CD4-positive, alpha-beta T cell treated with Interleukin-1 beta for 1 hour (primary cell): Measurements from ENCODE around the gene PLCD3.

Source experiments
- DNase-seq, 2 donors: peaks; one replicate each; pipeline ENCODE4 v3.0.0-alpha.2; 2020 to 2022

PLCD3 gene, protein sequence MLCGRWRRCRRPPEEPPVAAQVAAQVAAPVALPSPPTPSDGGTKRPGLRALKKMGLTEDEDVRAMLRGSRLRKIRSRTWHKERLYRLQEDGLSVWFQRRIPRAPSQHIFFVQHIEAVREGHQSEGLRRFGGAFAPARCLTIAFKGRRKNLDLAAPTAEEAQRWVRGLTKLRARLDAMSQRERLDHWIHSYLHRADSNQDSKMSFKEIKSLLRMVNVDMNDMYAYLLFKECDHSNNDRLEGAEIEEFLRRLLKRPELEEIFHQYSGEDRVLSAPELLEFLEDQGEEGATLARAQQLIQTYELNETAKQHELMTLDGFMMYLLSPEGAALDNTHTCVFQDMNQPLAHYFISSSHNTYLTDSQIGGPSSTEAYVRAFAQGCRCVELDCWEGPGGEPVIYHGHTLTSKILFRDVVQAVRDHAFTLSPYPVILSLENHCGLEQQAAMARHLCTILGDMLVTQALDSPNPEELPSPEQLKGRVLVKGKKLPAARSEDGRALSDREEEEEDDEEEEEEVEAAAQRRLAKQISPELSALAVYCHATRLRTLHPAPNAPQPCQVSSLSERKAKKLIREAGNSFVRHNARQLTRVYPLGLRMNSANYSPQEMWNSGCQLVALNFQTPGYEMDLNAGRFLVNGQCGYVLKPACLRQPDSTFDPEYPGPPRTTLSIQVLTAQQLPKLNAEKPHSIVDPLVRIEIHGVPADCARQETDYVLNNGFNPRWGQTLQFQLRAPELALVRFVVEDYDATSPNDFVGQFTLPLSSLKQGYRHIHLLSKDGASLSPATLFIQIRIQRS

DNA sequence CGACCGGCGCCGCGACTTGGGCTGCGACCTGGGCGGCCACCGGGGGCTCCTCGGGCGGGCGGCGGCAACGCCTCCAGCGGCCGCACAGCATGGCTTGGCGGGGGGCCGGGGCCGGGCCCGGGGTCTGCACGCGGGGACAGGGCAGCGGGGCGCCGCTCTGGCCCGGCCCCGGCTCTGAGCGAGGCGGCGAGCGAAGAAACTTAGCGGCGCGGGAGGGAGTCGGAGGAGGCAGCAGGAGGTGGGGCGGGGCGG lies at the start of gene PLCD3:
Gene PLCD3, minus strand, starts transcription at position 196 of the 252 bp plus-strand sequence. Its CDS starts 105 bp downstream, at position 91.
- DNase-seq: peak in 1 of 2 donors; percentile 73

DNA sequence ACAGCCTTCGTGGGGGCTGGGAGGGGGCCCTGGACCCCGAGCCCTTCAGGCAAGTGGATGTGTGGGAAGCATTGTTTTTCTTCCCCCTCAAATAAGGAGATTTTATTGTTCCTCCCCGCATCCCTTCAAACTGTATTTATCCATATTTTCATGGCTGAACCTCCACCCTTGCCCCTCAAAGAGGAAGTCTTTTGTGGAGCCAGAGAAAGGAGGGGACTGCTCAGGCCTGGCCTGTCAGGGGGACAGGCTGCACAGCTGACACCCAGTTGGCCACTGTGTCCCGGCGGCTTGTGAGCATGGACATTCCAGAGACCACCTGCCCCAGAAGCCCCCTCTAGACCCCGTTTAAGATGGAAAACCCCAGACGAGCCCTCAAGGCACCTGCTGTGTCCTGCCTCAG lies 45.2 kb upstream of the PLCD3 start:
- no peak for DNase-seq

DNA sequence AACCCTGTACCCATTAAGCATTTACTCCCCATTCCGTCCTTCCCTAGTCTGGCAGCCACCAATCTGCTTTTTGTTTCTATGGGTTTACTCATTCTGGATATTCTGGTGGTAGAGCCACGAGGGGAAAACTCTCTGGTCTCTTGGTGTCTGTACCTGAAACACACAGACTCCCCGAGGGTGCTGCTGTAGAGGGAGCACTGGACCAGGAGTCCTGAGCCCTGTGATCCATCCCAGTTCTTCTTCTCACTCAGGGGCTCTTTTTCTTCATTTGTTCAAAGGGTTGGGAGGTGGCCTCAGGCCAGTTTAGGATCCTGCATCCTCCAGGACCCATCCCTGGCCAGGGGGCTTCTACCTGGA lies 43.4 kb upstream of the PLCD3 start:
- DNase-seq: no peak

DNA sequence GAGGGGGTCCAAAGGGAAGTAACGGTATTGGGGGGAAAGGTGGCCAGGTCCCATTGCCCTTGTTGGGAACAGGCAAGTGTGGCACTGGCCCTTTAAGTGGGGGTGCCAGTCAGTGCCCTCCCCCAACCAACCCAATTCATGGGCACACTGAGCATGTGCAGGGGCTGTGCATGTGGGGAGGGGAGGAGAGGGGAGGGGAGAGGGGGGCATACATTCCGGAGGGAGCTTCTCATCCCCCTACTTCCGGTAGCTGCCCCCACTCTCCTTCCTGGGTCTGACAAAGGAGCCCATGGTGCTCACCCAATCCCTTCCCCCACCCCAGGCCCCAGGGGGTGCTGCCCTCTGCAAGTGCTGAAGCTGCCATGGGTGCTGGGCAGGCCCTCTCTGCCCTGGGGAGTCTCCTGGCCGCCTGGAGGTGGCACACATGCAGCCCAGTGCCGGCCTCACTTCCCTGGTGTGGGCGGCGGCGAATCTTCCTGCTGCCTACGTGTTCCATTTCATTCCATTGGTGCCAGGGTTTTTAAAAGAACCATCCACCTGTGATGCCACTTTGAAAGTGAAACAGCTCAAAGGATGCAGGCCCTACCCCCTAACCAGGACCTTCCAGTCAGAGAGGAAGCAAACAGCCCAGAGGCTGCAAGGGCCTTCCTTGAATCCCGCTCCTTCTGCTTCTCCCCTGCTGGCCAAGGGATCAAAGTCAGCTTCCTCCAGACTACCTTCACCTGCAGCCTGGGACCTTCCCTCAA lies 40.4 kb upstream of the PLCD3 start:
- peak; percentile 44 to 60 for DNase-seq

DNA sequence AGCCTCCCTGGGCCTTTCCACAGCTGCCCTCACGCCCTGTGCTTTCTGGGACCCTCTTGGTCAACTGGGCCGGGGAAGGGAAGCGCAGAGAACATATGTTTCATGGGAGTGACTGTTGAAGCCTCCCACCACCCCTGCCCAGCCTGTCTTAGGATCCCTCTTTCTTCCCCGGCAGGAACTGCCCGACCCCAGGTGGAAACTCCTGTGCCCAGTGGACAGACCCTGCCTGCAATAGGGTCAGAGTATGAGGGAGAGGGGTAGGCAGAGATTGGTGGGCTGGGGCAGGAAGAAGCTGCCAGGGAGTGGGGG lies 39.9 kb upstream of the PLCD3 start:
- no peak for DNase-seq

DNA sequence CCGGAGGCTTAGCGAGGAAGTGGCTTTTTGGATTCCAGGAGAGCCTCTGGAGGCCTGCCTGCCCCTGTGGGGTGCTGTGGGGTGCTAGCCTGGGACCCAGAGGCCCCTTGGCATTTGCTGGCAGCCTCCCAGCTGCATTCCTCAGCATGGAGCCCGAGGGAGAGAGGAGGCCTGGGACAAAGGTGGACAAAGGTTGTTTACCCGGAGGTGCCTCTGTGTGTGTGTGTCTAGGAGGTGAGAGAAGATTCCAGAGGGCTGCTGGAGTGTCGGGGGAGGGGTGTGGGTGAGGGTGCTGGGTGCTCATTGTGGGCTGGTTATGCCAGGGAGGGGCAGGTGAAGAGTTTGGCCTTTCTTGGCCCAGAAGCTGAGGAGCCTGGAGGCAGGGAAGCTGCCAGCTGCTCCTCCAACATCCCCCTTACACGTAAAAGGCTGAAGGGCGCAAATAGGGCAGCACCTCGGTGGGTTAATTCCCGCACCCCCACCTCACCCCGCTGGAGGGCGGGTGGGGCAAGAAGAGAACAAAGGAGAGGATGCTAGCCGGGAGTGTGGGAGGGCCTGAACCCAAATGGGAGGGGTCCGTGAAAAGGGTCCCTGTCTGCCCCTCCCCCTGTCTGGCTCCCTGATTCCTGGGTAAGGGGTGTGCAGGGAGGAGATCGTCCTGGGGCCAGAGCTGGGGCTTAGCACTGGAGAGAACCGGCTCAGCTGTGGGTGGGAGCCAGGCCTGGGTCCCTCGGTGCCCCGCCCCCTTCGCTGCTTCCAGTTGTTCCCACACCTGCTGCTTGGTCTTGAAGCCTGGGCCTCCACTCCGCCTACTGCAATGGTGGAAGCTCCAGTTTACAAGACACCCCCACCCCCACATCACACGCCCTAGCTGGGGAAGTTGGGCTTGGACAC lies 39.3 kb upstream of the PLCD3 start:
- peak in 1 of 2 donors; percentile 9 for DNase-seq

DNA sequence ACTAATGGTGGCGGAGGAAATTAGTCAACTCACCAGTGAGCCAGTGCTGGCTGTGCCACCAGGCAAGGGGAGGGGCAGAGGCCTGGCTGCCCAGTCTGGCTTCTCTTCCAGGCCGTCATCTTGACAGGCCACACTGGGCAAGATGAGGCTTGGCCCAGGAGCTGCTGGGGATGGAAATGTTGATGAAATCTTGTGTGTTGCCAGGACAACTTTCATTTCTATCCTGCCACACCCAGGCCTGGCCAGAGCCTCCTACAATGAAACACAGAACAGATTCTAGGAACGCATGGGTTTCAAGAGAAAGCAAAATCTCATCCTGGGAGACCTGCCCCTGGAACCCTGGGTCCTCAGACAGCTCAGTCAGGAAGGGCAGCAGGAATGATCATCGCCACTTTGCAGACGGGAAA lies 38.6 kb upstream of the PLCD3 start:
- DNase-seq: peak in 1 of 2 donors; percentile 54

DNA sequence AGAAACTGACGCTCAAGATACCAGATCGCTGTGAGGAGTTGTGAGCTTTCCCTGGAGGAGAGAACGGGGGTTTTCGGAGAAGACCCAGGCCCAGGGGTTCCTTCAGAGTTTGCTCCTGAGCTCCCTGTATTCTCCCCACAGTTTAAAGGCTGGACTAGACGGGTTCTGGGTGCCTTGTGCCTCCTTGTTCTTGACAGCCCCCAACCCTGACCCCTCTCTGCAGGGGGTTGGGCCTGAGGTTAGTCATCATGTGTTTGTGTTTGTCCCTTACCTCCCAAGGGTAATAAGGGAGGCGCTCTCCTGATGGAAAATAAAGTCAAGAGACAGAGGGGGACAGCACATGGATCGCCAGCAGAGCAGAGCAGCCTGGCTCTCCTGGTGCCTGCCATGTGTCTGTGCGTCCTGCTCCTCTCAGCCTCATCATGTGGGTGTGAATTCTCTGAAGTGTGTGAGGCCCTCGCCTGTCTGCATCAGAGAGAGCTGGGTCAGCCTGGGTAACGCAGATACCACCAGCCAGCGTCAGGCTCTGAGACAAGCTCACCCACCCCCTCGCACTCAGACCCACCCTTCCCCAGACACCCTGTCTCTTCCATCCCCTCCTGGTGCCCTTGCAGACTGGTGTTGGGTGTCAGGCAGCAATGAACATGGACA lies 38.1 kb upstream of the PLCD3 start:
- DNase-seq: no peak

DNA sequence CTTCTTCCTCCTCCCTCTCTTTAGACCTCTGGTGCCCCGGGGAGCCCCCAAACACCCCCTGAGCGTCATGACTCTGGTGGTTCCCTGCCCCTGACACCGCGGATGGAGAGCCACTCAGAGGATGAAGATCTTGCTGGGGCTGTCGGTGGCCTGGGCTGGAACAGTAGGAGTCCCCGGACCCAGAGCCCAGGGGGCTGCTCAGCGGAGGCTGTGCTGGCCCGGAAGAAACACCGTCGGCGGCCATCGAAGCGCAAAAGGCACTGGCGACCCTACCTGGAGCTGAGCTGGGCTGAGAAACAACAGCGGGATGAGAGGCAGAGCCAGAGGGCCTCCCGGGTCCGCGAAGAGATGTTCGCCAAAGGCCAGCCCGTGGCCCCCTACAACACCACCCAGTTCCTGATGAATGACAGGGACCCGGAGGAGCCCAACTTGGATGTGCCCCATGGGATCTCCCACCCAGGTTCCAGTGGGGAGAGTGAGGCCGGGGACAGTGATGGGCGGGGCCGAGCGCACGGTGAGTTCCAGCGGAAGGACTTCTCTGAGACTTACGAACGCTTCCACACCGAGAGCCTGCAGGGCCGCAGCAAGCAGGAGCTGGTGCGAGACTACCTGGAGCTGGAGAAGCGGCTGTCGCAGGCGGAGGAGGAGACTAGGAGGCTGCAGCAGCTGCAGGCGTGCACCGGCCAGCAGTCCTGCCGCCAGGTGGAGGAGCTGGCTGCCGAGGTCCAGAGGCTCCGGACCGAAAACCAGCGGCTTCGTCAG lies 36.9 kb upstream of the PLCD3 start:
- DNase-seq: no peak

DNA sequence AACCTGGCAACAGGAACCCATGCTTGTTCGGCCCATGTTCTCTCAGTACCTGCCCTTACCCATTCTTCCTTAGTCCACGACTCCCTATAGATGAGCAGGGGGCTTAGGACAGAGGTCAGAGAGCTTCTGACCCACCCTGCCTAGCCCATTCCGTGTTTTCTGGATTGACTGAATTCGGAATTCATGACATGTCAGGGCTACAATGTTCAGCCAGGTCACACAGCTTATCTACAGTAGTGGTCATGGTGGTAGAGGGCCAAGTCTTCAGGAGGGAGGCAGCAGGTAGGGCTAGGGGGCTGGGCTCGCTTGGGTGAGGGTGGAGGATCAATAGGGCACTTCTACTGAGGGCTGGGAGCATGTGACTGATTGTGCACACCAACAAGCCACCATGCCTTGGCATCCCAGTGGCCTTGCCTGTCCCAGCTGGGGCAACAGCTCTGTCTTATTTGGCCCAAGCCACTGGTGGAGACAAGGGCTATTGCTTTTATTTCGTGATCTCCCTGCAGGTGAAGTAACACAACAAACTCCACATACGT lies 32.5 kb upstream of the PLCD3 start:
- no peak for DNase-seq

DNA sequence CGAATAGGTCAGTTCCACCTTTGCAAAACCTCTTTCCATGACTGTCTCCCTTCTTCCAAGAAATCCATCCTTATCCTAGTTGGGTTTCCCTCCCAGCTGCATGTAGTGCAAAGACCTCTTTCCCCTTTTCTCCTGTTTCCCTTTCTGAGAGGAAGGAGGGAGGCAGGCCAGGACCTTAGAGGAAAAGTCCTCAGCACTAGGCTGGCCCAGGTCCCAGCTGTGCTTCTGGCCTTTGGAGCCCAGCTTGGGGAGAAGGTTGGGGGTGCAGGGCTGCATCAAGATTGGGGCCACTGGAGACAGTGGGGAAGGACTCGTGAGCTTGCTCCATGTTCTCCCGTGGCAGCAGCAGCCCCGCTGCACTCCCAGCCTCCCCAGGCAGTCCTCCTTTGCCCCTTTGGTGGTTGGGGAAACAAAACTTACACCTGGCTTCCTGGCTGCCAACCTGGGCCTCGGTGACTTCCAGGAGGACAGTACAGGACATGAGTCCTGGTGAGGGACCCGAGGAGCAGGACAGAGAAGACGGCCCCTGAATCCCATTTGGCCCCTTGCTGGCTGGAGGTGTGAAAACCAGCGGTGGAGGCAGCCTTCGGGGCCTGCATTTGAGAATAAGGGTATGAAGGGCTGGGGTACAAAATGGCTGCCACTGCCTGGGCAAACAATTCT lies 29.8 kb upstream of the PLCD3 start:
- DNase-seq: no peak

DNA sequence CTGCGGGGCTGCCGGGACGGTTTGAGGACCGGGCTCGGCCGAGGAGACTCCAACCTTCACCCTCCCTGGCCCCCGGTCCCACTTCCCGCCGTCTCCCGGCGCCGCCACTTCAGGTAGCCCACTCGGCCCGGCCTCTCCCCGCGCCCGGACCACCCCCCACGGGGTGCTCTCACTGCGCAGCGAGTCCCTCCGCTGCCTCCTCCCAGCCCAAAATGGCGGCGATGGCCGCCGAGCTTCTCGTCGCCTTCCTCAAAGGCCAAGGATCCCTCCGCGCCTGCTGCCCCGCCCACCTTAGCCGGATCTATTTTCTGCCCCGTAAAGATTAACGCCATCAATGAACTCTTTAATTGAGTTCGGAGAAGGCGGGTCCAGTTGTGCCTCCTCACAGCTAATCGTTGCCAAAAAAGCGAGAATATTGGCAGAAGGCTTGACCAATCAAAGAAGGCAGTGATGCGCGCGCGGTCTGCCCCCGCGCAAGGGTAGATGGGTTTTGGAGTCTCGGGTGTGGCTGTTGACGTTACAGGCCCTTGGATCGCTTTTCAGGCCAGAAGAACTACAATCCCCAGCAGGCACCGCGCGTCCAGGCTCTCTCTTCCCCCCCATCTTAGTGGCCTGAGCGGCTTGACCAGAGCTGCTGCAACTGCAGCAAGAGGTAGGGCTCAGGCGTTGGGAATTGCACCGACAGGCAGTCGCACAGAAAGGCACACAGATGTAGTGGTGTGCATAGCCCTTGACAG lies 29.1 kb upstream of the PLCD3 start, which contains the start of gene HEXIM2:
Gene HEXIM2, plus strand, starts transcription at position 588 of the 737 bp plus-strand sequence. CDS start 919 bp downstream, outside the sequence.
- peak; percentile 99 to 100 for DNase-seq

DNA sequence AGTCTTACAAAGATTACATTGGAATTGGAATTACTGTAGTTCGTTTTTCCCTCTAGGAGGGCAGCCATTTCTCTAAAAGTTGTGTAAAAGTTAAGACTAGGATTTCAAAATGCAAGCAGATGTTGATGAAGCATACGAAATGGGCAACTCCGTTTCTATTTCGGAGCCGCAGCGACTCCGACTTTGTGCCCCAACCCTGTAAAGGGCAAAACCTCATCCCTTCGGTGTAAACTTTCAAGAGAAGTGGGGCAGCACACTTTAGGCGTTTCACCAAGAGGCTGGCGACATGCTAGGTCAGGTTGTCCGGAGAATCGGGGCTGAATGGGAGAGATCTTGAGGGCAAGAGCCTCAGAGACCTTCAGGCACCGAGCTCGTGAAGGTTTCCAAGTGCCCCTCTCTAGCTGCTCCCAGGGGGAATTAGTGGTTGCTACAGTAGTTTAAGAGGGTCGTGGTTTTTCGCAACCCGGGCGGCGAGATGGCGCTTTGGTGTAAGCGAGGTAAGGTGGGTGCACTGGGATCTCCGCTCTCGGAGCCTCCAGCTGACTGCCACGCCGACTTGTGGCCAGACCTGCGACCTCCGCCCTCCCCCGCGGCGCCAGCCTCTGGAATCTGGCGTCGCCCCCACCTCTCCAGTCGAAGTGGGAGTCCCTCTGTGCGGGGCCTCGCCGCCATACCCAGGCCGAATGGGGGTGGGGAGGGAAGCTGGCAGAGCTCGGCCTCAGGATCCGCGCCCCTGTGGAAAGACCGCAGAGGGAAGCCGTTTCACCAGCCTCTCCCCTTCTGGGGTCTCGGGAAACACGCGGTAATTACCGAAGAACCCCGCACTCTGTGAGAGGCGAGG lies 28.4 kb upstream of the PLCD3 start:
- DNase-seq: peak; percentile 63 to 66

DNA sequence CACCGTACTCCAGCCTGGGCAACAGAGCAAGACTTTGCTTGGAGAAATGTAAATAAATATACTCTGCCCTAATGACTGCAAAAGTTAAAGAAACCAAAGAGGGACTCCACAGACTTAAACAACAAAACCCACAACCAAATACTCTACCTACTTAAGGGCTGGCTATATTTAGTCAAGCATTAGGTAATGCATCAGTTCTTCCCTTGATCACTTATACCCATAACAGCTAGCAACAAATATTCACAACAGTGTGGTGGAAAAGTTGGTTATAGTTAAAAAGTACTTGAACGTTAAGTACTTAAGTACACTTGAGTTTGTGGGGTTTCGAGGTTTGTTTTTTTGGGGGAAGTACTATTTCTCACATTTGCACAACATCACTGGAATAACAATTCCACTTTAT lies 23.9 kb upstream of the PLCD3 start:
- DNase-seq: no peak

DNA sequence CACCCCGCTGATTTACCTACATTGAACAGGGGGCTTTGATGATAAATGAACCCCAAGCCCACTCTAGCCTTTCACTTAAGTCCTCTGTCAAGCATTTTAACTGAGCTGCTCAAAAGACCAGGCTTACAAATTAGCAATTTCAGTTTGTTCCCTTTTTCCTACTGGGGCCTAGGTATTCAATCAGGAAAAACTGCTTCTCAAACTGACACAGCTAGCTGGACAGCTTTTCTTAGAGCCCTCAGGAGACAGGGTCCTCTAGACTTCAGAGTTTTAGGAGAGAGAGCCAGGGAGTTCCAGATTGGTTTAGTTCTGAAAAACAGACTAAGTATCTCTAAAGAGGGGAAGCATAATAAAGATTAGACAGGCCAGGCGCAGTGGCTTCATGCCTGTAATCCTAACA lies 23.2 kb upstream of the PLCD3 start:
- no peak for DNase-seq

DNA sequence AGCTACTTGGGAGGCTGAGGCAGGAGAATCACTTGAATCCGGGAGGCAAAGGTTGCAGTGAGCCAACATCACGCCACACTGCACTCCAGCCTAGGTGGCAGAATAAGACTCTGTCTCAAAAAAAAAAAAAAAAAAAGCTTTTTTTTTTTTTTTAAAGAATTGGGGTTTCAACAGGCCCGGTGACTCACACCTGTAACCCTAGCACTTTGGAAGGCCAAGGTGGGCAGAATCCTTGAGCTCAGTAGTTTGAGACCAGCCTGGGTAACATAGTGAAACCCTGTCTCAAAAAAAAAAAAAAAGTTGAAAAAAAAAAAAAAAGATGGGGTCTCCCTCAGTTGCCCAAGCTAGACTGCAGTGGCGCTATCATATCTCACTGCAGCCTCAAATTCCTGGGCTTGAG lies 22.7 kb upstream of the PLCD3 start:
- DNase-seq: no peak

DNA sequence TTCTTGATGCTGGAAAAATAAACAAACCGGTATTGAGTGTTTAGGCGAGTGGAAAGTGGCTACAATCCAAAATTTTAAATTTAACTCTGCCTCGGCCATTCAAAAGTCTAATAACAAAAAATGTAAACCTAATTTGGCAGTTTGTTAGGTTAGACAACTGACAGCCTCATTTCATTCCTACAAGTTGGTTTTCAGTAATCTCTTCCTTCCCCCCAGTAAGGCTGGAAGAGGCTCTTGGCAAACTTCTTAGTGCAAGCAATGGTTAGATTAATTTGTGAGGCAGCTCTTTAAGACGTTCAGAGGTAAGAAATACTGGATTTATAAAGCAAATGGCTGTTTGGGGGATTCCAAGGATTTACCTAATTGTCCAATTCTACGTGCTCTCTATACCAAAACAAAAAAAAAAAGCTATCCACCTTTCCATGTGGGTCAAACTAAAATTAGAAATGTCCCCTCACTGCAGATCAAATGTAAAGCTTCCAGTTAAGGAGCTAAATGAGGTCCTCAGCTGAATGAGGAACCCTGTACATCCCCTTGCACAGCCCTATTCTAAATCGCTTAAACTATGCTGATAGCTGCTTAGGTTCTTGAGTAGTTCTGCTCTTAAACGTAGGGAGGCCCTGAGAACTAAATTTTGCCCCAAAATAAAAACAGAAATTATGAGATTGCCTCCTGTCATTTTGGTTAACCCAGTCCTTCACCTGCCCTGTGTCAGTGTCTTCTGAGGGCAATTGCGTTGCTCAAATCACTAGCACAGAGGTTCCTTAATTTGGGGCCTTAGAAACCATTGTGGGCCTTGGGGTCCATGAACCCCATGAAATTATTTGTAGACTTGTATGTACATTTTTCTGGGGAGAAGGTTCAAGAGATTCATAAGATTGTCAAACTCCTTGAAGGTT lies 18.8 kb upstream of the PLCD3 start:
- no peak for DNase-seq
